ENCODE results near the gene RELB.
A peak's percentile ranks its signal among the peaks of the same experiment; 100 is the strongest.

RELB gene

GRCh38 chr19:45030825-45031224 is 29.6 kb downstream of the RELB start:
- DNase-seq (ENCODE audit: extremely low read depth, insufficient read length): no peak
- peaks cover 26% of the 10 kb centered on the region for H3K36me3 ChIP-seq (ENCODE audit: control insufficient read depth, insufficient read depth, low read length)

DNA sequence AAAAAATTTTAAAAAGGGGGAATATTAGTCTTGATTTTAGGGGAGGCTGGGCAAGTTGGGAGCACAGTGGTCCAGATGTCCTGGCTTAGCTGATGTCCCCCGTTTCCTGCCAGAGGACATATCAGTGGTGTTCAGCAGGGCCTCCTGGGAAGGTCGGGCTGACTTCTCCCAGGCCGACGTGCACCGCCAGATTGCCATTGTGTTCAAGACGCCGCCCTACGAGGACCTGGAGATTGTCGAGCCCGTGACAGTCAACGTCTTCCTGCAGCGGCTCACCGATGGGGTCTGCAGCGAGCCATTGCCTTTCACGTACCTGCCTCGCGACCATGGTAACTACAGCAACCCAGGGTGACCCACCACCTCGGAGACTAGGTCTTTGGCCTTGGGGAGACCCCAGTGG is 31.2 kb downstream of the RELB start:
- no peaks in the 10 kb centered on the region for H3K27me3 ChIP-seq (replicated peaks; ENCODE audit: control insufficient read depth, insufficient read depth, low read length)
- no peak for DNase-seq (ENCODE audit: extremely low read depth, insufficient read length)
- no peak for TF ChIP-seq CTCF (IDR thresholded peaks at IDR 0.05; ENCODE audit: insufficient read depth, low read length, poor library complexity, severe bottlenecking)
- peaks cover 29% of the 10 kb centered on the region for H3K36me3 ChIP-seq (ENCODE audit: control insufficient read depth, insufficient read depth, low read length)
- H3K4me3 ChIP-seq (replicated peaks; ENCODE audit: low read depth, low read length): no peak overlapping the region

More at GRCh38 chr19:45030825-45031224, 29.6 kb downstream of the RELB start:
- no peak overlapping the region for H3K4me3 ChIP-seq (replicated peaks; ENCODE audit: low read depth, low read length)
- H3K27me3 ChIP-seq (replicated peaks; ENCODE audit: control insufficient read depth, insufficient read depth, low read length): no peaks in the 10 kb centered on the region
- TF ChIP-seq CTCF (IDR thresholded peaks at IDR 0.05; ENCODE audit: insufficient read depth, low read length, poor library complexity, severe bottlenecking): no peak

DNA sequence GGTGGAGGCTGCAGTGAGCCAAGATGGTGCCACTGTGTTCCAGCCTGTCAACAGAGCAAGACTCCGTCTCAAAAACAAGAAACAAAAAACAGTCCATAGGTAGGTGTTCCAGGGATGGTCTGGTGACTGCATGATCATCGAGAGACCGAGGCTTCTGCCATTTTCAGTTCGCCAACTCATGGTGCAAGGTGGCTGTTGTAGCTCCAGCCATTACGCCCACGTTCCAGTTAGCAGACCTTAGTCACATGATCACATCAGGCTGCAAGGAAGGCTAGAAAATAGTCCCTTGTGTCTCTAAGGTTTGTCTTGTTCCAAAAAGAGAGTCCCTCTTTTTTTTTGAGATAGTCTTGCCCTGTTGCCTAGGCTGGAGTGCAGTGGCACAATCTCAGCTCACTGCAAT is 34.5 kb downstream of the RELB start:
- no peaks in the 10 kb centered on the region for H3K27me3 ChIP-seq (replicated peaks; ENCODE audit: control insufficient read depth, insufficient read depth, low read length)
- no peak for DNase-seq (ENCODE audit: extremely low read depth, insufficient read length)
- no peak for TF ChIP-seq CTCF (IDR thresholded peaks at IDR 0.05; ENCODE audit: insufficient read depth, low read length, poor library complexity, severe bottlenecking)
- H3K4me3 ChIP-seq (replicated peaks; ENCODE audit: low read depth, low read length): no peak overlapping the region
- peaks cover 21% of the 10 kb centered on the region for H3K36me3 ChIP-seq (ENCODE audit: control insufficient read depth, insufficient read depth, low read length)

GRCh38 chr19:45037393-45038169 is 36.3 kb downstream of the RELB start:
- DNase-seq (ENCODE audit: extremely low read depth, insufficient read length): no peak
- no peaks in the 10 kb centered on the region for H3K27me3 ChIP-seq (replicated peaks; ENCODE audit: control insufficient read depth, insufficient read depth, low read length)
- no peak overlapping the region for H3K4me3 ChIP-seq (replicated peaks; ENCODE audit: low read depth, low read length)
- peaks cover 26% of the 10 kb centered on the region for H3K36me3 ChIP-seq (ENCODE audit: control insufficient read depth, insufficient read depth, low read length)
- TF ChIP-seq CTCF (IDR thresholded peaks at IDR 0.05; ENCODE audit: insufficient read depth, low read length, poor library complexity, severe bottlenecking): no peak

DNA sequence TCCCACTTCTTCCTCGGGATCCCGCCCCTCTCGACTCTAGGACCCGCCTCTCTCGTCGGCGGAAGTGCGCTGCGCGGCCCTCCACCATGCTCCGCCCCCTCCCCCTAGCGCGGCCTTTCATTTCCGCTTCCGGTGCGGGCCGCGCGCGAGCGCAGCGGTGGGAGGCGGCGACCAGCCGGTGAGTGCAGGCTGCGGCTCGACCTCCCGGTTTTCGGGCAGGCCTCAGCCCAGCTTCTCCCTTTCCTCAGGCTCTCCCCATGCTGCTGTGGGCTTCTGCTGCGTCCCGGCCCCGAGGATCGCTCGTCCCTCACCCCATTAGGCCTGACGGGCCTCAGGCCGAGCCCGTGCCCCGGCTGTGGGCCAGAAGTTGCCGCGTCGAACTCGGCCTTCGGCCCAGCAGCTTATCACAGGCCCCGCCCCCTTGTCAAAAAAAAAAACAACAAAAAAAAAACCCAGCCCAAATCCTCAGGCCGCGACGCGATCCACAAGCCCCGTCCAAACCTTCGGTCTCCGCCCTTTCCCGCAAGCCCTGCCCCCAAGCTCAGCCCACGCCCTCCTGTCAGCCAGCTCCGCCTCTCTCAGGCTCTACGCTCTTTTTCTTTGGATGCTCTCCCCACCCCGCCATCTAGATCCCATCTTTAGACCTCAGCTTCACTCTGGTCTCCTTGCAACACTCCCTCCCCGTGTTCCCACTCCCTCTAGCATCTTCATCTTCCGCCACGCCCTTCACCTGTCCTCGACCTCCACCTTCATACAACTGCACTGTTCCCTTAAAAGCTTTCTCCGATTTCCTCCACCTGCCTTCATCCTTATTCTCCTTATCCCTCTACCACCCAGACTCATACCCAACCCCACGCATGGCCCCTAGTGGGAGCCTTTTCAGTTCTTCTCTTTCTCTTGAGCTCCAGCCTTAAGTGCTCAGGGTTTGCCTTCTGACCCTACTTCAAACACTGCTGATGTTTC is 37.9 kb downstream of the RELB start, which contains the start of gene CLASRP:
Gene CLASRP, plus strand, starts transcription at position 115 of the 963 bp plus-strand sequence. CDS start 1,168 bp downstream, outside the sequence.
- Histone ChIP-seq H3K36me3 (ENCODE audit: control insufficient read depth, insufficient read depth, low read length) (peaks cover 25% of the 10 kb centered on the region), H3K27me3 (replicated peaks; ENCODE audit: control insufficient read depth, insufficient read depth, low read length) (no peaks in the 10 kb centered on the region), H3K4me3 (replicated peaks; ENCODE audit: low read depth, low read length) (peak within 1 kb of the TSS; percentile 98)
- TF ChIP-seq CTCF (IDR thresholded peaks at IDR 0.05; ENCODE audit: insufficient read depth, low read length, poor library complexity, severe bottlenecking): no peak
- peak; percentile 91 for DNase-seq (ENCODE audit: extremely low read depth, insufficient read length)
